NCI-H2081 (cell line): ENCODE measurements around the gene GREB1.

Experiments used
- DNase-seq, 2 experiments: peaks; one replicate each; lab custom pipeline; 2025; lab: John Stamatoyannopoulos, UW

GREB1 gene

GRCh38 chr2:11559066-11559785 is 25.4 kb downstream of the GREB1 start:
- no peak for DNase-seq

DNA sequence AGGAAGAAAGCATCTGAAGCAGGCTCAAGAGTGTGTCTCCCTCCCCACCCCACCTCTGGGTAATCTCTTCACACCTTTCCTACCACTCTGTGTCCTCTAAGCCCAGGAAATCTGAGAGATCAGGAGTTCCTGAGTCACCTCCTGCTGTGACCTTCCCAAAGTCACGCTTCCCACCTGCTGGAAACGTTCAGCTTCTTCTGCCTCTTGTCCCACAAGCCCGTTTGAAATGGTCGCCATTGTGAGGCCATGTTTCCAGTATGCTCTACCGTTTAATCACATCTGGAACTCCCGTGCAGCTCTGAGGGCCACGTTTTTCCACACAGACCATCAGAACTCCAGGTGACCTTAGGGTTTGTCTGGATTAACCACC is 25.9 kb downstream of the GREB1 start:
- DNase-seq, result no peak

- peak; percentile 16 to 32 for DNase-seq
Observed at GRCh38 chr2:11560806-11561205, 27.0 kb downstream of the GREB1 start.

GRCh38 chr2:11562011-11562410 is 28.2 kb downstream of the GREB1 start:
- no peak for DNase-seq

- DNase-seq, result no peak
Observed at GRCh38 chr2:11562476-11562875, 28.6 kb downstream of the GREB1 start.

GRCh38 chr2:11563784-11564666 is 30.2 kb downstream of the GREB1 start:
- DNase-seq, result no peak

- DNase-seq, result no peak
Observed at GRCh38 chr2:11564816-11565567, 31.1 kb downstream of the GREB1 start.

DNA sequence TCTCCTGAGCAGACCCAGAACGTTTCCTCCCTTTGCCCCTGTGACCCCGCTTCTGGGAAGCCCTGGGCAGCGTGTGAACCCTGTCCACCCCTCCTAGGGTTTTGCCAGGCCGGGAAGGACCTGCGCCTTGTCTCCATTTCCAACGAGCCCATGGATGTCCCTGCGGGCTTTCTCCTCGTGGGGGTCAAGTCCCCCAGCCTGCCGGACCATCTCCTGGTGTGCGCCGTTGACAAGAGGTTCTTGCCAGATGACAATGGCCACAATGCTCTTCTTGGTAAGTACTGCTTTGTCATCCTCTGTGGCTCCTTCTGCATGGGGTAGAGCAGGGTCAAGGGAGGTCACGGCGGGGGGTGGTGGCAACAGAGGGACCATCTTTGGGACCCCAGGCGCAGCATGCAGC is 32.5 kb downstream of the GREB1 start:
- DNase-seq, result no peak

DNA sequence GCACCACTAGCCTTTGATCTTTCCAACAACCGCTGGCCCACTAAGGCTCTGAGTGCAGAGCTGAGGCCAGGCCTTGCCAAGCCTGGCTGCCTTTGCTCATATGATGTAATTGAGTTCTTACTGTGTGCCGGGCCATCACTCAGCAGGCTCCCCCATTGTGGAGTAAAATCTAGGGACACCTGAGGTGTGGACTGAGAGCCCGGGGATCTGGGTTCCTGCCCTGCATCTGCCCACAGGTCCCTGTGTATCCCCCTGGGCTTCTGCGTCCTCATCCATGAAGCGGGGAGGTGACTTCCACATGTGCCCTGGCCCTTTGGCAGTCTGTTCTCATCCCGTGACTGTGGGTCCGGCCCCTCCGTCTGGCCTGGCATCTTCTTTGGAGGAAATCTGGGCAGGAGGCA is 33.8 kb downstream of the GREB1 start:
- DNase-seq, result no peak

GRCh38 chr2:11568436-11568835 is 34.6 kb downstream of the GREB1 start:
- DNase-seq, result no peak

- DNase-seq, result no peak
Observed at GRCh38 chr2:11569636-11570035, 35.8 kb downstream of the GREB1 start.

DNA sequence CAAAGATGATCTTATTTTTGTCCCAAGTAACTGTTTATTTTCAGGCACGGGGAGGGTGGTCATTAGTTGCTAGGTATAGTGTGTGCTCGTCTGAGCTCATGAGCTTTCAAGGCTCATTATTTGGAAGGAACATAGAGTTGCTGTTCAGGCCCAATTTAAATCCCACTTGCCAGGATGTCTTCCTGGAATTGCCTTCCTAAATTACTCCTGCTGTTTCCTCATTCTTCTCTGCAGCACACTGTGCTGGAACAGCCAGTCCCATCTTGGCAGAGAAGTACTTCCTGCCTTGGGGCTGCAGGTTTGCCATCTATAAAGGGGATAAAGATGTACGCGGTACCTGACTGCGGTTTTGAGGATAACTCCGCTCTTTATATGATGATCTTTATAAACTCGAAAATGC is 37.3 kb downstream of the GREB1 start:
- peak; percentile 9 to 66 for DNase-seq

DNA sequence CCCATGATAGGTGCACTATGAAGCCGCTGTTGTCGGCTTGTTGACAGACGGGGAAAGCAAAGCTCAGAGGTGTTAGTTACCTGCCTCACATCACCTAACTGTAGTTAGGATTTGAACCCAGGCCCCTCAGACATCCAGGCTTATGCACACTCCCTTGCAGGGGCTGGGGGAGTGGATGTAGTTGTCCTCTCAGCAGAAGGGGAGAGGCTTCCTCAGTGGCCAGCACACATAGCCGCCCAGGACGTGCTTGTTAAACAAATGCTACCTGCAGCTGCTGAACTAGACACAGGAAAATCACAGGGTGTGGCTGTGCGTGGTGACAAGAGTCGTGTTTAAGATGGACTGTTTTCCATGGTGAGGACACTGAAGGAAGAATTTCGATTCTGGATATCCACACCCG is 39.2 kb downstream of the GREB1 start:
- peak in 1 of 2 experiments; percentile 7 for DNase-seq

- no peak for DNase-seq
Observed at GRCh38 chr2:11573418-11574175, 39.8 kb downstream of the GREB1 start.

DNA sequence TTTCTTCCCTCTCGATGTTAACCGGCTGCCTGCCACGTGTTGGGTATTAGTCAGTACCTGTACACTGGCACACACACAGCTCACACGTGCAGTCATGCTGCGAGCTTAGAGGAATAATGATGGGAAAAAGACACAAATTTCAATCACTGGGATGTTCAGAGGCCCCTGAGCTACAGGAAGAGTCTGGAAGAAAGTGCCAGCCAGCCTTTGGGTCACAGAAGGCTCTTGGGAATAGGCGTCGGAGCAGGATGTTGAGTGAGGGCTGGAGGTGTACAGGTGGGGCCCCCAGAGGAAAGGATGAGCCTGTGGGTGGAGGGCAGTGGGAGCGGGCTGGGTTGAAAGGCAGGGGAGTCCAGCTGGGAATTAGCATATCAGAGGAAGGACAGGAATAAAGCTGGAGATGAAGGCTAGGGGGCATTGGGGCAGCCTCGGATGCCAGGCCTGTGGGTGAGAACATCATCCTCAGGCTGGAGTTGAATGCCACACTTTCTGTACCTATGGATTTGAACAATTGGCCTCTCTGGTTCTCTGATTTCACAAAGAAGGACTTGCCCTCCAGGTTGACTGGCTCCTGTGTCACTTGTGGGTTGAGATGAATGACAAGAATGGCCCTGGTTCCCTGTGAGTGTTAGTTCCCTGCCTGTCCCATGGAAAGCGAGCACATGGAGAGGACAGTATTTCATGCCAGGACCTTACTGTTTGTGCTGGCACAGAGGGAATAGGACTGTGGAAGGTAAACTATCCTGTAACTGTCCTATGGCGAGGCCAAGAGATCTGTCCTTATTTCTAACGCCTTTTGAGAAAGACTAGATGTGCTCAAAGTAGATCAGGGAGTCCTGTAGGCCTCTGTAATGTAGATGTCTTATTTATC is 40.6 kb downstream of the GREB1 start:
- DNase-seq, result no peak

DNA sequence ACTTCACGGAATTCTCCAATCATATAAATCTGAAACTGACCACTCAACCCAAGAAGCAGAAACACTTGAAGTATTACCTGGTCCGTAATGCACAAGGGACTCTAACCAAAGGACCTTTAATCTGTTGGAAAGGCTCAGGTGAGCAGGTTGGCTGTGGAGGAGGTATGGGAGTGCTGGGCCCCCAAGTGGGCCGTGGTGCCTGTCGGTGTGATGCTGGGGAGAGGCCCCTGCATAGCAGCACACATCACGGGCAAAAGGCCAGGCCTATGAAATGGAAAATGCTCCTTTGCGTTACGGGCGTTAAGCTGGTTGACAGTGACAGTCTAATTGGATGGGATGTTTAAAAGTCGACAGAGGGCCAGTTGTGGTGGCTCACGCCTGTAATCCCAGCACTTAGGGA is 42.6 kb downstream of the GREB1 start:
- no peak for DNase-seq

DNA sequence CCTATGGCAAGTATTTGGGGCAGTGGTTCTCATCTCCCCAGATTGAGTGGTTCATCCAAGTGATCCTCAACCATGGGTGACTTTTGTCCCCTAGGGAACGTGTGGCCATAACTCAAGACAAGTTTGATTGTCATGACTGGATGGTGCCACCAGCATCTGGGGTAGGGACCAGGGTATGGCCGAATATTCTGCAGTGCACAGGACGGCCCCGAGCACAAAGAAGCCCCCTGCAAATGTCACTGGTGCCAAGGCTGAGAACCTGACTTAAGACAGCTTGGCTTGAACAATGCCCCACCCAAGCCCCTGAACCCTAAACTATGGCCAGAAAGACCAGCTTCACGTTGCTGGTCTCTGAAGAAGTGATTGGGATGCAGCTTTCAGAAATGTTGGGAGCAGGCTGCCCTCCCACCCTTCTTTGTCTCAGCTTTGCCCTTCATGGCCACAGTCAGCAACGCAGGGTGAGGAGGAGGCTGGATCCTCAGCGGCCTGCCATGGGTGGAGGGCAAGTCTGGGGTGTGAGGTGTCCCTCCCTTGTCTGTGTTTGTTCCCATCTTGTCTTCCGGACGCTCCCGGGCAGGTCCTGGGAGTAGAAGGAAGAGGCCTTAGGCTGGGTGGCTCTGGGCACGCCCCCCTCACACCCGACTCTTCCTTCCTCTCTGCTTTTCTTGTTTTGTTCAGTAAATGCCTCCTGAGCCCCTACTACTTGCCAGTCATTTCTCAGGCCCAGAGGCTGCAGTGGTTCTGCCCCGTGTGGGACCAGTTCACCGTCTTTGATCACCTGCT is 43.4 kb downstream of the GREB1 start:
- no peak for DNase-seq

DNA sequence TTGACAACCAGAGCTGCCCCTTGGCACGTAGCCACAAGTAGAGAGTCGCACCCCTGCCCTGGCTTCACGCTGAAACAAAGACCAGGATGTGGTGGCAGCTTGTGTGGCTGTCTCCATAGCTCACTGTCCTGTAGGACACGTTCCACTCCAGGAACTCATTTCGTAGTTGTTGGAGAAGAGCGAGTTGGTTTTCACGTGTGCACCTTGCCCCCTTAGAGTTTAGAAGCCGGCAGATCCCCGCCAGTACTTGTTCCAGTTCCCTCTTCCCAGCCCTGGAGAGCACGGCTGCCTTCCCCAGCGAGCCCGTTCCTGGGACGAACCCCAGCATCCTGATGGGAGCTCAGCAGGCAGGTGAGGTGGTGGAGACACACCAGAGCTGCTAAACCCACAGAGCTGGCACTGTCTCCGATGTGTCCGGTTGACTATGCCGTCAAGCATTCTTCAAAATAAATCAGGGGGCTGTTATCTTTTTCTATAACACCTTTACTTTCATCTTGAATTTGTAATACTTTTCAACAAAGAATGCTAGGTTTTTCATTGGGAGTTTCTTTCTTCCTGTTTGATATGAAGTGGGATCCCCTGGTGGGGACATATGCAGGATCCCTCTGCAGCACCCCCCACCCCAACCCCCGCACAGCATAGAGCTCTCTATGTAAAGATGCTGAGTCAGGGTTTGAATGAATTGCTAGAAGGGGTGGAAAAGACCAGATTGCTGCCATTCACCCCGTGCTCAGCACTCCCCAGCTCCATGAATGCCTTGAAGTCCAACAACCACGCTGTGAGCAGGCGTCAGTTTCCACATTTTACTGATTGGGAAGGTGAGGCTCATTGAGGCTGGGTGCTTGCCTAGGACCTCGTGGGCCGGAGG is 44.5 kb downstream of the GREB1 start:
- no peak for DNase-seq
